MCF 10A (cell line): ENCODE data around the gene LMCD1. TPM values are rescaled to one million over a fixed set of nuclear protein-coding genes. Genes with fewer than 3 reads are reported as not detected.

Experiments used
- BruUV-seq: library from RNA; stranded (reverse); fragments of 400-500 nt; replicated peaks from 2 replicates; lab custom pipeline; 2021; lab: Mats Ljungman, UMichigan
- CTCF ChIA-PET: fragments of 300-600 bp; sonication (Branson Sonifier 250); formaldehyde crosslinking; extraction: SDS; loops from one replicate; lab custom pipeline; 2021; ENCODE audit warnings: antibody characterized with exemption, inconsistent platforms; lab: Yijun Ruan, JAX
- POLR2A ChIA-PET: fragments of 300-600, 350-650 bp; sonication (Branson Sonifier 250); formaldehyde crosslinking; extraction: SDS; loops from one replicate; lab custom pipeline; 2020; ENCODE audit warnings: antibody characterized with exemption, inconsistent platforms; lab: Yijun Ruan, JAX
- DNase-seq: peaks from one replicate; pipeline ENCODE4 v3.0.0-alpha.2; 2018; ENCODE audit not compliant: unreplicated experiment
- H3K27ac Mint-ChIP-seq: one replicate; pipeline ENCODE4 v1.8.0; 2022; ENCODE audit warnings: mild to moderate bottlenecking, low read depth, mixed read lengths; ENCODE audit not compliant: unreplicated experiment
- H3K27me3 Mint-ChIP-seq: one replicate; pipeline ENCODE4 v1.8.0; 2022; ENCODE audit warnings: mixed read lengths; ENCODE audit not compliant: insufficient read depth, unreplicated experiment
- H3K36me3 Mint-ChIP-seq: one replicate; pipeline ENCODE4 v1.8.0; 2022; ENCODE audit warnings: mild to moderate bottlenecking, moderate library complexity, mixed read lengths; ENCODE audit not compliant: insufficient read depth, unreplicated experiment
- H3K4me1 Mint-ChIP-seq: one replicate; pipeline ENCODE4 v1.8.0; 2022; ENCODE audit warnings: mixed read lengths; ENCODE audit not compliant: insufficient read depth, unreplicated experiment
- H3K4me3 Mint-ChIP-seq: one replicate; pipeline ENCODE4 v1.8.0; 2022; ENCODE audit warnings: mild to moderate bottlenecking, moderate library complexity, mixed read lengths; ENCODE audit not compliant: unreplicated experiment
- H3K9me3 Mint-ChIP-seq: one replicate; pipeline ENCODE4 v1.8.0; 2022; ENCODE audit warnings: mixed read lengths; ENCODE audit not compliant: unreplicated experiment
- intact Hi-C: fragments of 100-400 bp; cut with micrococcal nuclease; formaldehyde crosslinking; loops from 2 replicates; pipeline ENCODE4 v1.14.1; 2022
- total RNA-seq: library from RNA; stranded (reverse); gene quantifications from 2 replicates; pipeline ENCODE4 v1.2.3, GENCODE V29; 2022
- TF ChIP-seq, protein P1 (sequence below): fragments of 200-600 bp; IDR thresholded peaks from one replicate; pipeline ENCODE4 v1.8.0; 2022; ENCODE audit warnings: antibody characterized with exemption, mild to moderate bottlenecking; ENCODE audit not compliant: unreplicated experiment

Gene LMCD1
- total RNA-seq, 1 experiment from 2014 or later, result 0.63 TPM

DNA sequence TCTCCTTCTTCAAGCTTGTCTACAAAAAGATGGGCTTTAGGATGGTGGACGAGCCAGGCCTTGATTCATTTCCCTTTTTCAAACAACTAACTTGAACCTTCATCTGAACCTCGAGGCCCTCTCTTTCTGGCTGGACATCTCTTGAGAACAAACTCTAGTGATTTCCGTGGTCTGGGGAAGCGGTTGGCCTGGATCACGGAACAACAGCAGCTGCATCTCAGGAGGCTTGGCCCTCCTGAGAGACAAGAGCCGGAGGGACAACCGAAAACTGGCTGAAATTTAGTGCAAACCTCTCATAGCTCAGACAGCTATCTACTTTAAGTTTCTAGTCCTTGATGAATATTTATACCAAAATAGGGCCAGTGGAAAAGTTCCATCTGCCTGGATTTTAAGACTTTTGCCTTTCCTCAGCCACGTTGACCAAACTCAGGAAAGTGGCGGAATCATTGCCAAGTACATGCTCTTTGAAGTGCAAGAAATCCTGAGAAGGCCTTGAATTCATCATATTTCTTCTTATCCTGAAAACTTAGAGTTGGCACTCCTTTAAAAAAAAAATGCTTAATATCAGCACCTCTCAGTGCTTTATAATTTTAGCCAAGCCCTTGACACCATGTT is 14.5 kb downstream of the LMCD1 start:
- CTCF ChIA-PET, result interaction anchor here (0.8 to 0.9 kb wide), 2 partner anchors 99 to 1453 kb away, joined by 3 to 4 read pairs; no protein-coding TSS in a partner anchor
- no peaks in the 10 kb centered on the region for H3K36me3 Mint-ChIP-seq

GRCh38 chr3:8516783-8517182 is 15.2 kb downstream of the LMCD1 start:
- ChIA-PET POLR2A (no interaction called here), CTCF (no interaction called here)
- Mint-ChIP-seq H3K27me3 (no peaks in the 10 kb centered on the region), H3K9me3 (peaks cover 8% of the 10 kb centered on the region), H3K4me1 (peaks cover 21% of the 10 kb centered on the region), H3K27ac (no peak overlapping the region), H3K36me3 (no peaks in the 10 kb centered on the region), H3K4me3 (no peak overlapping the region)
- TF ChIP-seq, protein P1, sequence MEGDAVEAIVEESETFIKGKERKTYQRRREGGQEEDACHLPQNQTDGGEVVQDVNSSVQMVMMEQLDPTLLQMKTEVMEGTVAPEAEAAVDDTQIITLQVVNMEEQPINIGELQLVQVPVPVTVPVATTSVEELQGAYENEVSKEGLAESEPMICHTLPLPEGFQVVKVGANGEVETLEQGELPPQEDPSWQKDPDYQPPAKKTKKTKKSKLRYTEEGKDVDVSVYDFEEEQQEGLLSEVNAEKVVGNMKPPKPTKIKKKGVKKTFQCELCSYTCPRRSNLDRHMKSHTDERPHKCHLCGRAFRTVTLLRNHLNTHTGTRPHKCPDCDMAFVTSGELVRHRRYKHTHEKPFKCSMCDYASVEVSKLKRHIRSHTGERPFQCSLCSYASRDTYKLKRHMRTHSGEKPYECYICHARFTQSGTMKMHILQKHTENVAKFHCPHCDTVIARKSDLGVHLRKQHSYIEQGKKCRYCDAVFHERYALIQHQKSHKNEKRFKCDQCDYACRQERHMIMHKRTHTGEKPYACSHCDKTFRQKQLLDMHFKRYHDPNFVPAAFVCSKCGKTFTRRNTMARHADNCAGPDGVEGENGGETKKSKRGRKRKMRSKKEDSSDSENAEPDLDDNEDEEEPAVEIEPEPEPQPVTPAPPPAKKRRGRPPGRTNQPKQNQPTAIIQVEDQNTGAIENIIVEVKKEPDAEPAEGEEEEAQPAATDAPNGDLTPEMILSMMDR, result no peak
- no peak for DNase-seq
- BruUV-seq, result no TSS peak
- intact Hi-C loops, result no loop called here

More for the DNA sequence above, 14.5 kb downstream of the LMCD1 start:
- DNase-seq, result no peak
- intact Hi-C loops, result no loop called here
- no peak overlapping the region for H3K27ac Mint-ChIP-seq
- POLR2A ChIA-PET, result no interaction called here
- no peak overlapping the region for H3K4me3 Mint-ChIP-seq
- H3K4me1 Mint-ChIP-seq, result peaks cover 21% of the 10 kb centered on the region
- TF ChIP-seq, protein P1, result no peak
- H3K9me3 Mint-ChIP-seq, result peaks cover 8% of the 10 kb centered on the region
- no peaks in the 10 kb centered on the region for H3K27me3 Mint-ChIP-seq
- no TSS peak for BruUV-seq

GRCh38 chr3:8517487-8517886 is 15.9 kb downstream of the LMCD1 start:
- intact Hi-C loops, result no loop called here
- no peaks in the 10 kb centered on the region for H3K36me3 Mint-ChIP-seq
- CTCF ChIA-PET, result no interaction called here

GRCh38 chr3:8518138-8518537 is 16.5 kb downstream of the LMCD1 start:
- no peaks in the 10 kb centered on the region for H3K36me3 Mint-ChIP-seq
- H3K4me3 Mint-ChIP-seq, result no peak overlapping the region
- no TSS peak for BruUV-seq
- TF ChIP-seq, protein P1, result no peak
- H3K9me3 Mint-ChIP-seq, result peaks cover 8% of the 10 kb centered on the region
- peaks cover 21% of the 10 kb centered on the region for H3K4me1 Mint-ChIP-seq
- POLR2A ChIA-PET, result no interaction called here
- CTCF ChIA-PET, result no interaction called here
- intact Hi-C loops, result no loop called here
- no peak overlapping the region for H3K27ac Mint-ChIP-seq
- H3K27me3 Mint-ChIP-seq, result no peaks in the 10 kb centered on the region
- no peak for DNase-seq

More at GRCh38 chr3:8517487-8517886, 15.9 kb downstream of the LMCD1 start:
- POLR2A ChIA-PET, result no interaction called here
- Mint-ChIP-seq H3K27ac (no peak overlapping the region), H3K4me1 (peaks cover 21% of the 10 kb centered on the region), H3K4me3 (no peak overlapping the region), H3K27me3 (no peaks in the 10 kb centered on the region), H3K9me3 (peaks cover 8% of the 10 kb centered on the region)
- TF ChIP-seq, protein P1, result no peak
- BruUV-seq, result no TSS peak
- DNase-seq, result no peak
